ENCODE results near the gene SDC3.

SDC3 gene

GRCh38 chr1:30952098-30952497 is 43.5 kb upstream of the SDC3 start:
- no peak for TF ChIP-seq FOXP2 (optimal IDR thresholded peaks at IDR 0.05; ENCODE audit: borderline replicate concordance, extremely low read depth, extremely low read length, insufficient read depth)
- no peak for TF ChIP-seq TAF1 (IDR thresholded peaks at IDR 0.05; ENCODE audit: borderline replicate concordance, insufficient read depth, low read length)
- TF ChIP-seq, protein P1, sequence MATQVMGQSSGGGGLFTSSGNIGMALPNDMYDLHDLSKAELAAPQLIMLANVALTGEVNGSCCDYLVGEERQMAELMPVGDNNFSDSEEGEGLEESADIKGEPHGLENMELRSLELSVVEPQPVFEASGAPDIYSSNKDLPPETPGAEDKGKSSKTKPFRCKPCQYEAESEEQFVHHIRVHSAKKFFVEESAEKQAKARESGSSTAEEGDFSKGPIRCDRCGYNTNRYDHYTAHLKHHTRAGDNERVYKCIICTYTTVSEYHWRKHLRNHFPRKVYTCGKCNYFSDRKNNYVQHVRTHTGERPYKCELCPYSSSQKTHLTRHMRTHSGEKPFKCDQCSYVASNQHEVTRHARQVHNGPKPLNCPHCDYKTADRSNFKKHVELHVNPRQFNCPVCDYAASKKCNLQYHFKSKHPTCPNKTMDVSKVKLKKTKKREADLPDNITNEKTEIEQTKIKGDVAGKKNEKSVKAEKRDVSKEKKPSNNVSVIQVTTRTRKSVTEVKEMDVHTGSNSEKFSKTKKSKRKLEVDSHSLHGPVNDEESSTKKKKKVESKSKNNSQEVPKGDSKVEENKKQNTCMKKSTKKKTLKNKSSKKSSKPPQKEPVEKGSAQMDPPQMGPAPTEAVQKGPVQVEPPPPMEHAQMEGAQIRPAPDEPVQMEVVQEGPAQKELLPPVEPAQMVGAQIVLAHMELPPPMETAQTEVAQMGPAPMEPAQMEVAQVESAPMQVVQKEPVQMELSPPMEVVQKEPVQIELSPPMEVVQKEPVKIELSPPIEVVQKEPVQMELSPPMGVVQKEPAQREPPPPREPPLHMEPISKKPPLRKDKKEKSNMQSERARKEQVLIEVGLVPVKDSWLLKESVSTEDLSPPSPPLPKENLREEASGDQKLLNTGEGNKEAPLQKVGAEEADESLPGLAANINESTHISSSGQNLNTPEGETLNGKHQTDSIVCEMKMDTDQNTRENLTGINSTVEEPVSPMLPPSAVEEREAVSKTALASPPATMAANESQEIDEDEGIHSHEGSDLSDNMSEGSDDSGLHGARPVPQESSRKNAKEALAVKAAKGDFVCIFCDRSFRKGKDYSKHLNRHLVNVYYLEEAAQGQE (IDR thresholded peaks at IDR 0.05; ENCODE audit: insufficient read depth in 1 of 2, low read depth in 2 of 2, low read length in 2 of 2) = no peak
- TF ChIP-seq POLR2AphosphoS5 (IDR thresholded peaks at IDR 0.05; ENCODE audit: low read depth, low read length) = no peak
- no peak for TF ChIP-seq SIN3A (IDR thresholded peaks at IDR 0.05; ENCODE audit: borderline replicate concordance, insufficient read depth, low read length)

DNA sequence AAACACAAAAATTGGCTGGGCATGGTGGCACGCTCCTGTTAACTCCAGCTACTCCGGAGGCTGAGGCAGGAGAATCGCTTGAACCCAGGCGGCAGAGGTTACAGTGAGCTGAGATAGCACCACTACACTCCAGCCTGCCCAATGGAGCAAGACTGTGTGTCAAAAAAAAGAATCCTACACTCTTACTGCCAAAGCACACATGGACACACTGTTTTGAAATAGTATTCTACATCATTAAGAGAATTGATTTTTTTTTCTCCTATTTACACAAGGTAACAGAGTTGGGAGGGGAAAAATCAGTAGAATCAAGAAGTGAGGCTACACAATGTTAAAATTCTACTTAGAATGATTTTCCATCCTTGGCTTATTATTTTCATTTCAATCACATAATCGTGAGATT is 42.1 kb upstream of the SDC3 start:
- no peak for TF ChIP-seq SIN3A (IDR thresholded peaks at IDR 0.05; ENCODE audit: borderline replicate concordance, insufficient read depth, low read length)
- TF ChIP-seq POLR2AphosphoS5 (IDR thresholded peaks at IDR 0.05; ENCODE audit: low read depth, low read length) = no peak
- no peak for TF ChIP-seq FOXP2 (optimal IDR thresholded peaks at IDR 0.05; ENCODE audit: borderline replicate concordance, extremely low read depth, extremely low read length, insufficient read depth)
- TF ChIP-seq TAF1 (IDR thresholded peaks at IDR 0.05; ENCODE audit: borderline replicate concordance, insufficient read depth, low read length) = no peak
- TF ChIP-seq, protein P1 (IDR thresholded peaks at IDR 0.05; ENCODE audit: insufficient read depth in 1 of 2, low read depth in 2 of 2, low read length in 2 of 2) = no peak

DNA sequence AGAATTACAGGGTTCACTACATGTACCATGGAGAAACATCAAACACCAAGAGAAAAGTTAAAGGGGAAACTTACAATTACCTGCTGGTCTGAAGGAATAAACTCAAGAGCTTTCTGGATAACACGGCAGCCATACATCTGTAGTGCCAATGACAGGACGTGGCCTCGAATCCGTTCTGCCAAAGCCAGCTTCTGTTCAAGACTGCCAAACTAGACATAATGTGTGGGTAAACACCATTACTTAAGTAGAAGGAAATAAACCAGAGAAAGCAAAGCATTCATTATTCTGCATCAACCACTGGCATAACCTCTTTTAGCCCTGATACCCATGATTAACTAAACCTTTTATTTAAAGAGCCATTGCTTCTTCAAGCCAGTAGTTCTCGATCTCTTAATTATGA is 41.5 kb upstream of the SDC3 start:
- TF ChIP-seq FOXP2 (optimal IDR thresholded peaks at IDR 0.05; ENCODE audit: borderline replicate concordance, extremely low read depth, extremely low read length, insufficient read depth) (no peak), SIN3A (IDR thresholded peaks at IDR 0.05; ENCODE audit: borderline replicate concordance, insufficient read depth, low read length) (no peak), POLR2AphosphoS5 (IDR thresholded peaks at IDR 0.05; ENCODE audit: low read depth, low read length) (no peak), TAF1 (IDR thresholded peaks at IDR 0.05; ENCODE audit: borderline replicate concordance, insufficient read depth, low read length) (no peak)
- TF ChIP-seq, protein P1 (IDR thresholded peaks at IDR 0.05; ENCODE audit: insufficient read depth in 1 of 2, low read depth in 2 of 2, low read length in 2 of 2) = no peak

- TF ChIP-seq, protein P1 (IDR thresholded peaks at IDR 0.05; ENCODE audit: insufficient read depth in 1 of 2, low read depth in 2 of 2, low read length in 2 of 2) = no peak
- no peak for TF ChIP-seq POLR2AphosphoS5 (IDR thresholded peaks at IDR 0.05; ENCODE audit: low read depth, low read length)
- no peak for TF ChIP-seq FOXP2 (optimal IDR thresholded peaks at IDR 0.05; ENCODE audit: borderline replicate concordance, extremely low read depth, extremely low read length, insufficient read depth)
- TF ChIP-seq SIN3A (IDR thresholded peaks at IDR 0.05; ENCODE audit: borderline replicate concordance, insufficient read depth, low read length) = no peak
- TF ChIP-seq TAF1 (IDR thresholded peaks at IDR 0.05; ENCODE audit: borderline replicate concordance, insufficient read depth, low read length) = no peak
These were observed 39.7 kb upstream of the SDC3 start for GRCh38 chr1:30948278-30948677.

DNA sequence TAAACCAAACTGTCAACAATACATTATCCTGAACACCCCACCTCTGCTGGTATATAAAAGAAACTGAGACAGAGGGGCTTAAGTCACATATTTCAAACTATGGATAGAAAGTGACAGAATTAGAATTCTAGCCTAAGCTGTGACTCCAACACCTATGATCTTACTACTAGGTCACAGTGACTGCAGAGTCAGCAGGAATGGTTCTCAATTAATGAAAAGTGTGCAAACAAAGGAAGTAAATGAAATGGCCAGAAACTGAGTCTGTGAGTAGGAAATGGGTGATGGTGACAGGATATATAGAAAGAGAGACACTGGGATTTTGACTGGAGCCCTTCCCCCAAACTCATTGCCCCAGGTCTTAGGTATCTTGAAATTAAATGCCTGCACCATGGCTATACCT is 38.7 kb upstream of the SDC3 start:
- TF ChIP-seq FOXP2 (optimal IDR thresholded peaks at IDR 0.05; ENCODE audit: borderline replicate concordance, extremely low read depth, extremely low read length, insufficient read depth) (no peak), TAF1 (IDR thresholded peaks at IDR 0.05; ENCODE audit: borderline replicate concordance, insufficient read depth, low read length) (no peak), POLR2AphosphoS5 (IDR thresholded peaks at IDR 0.05; ENCODE audit: low read depth, low read length) (no peak), SIN3A (IDR thresholded peaks at IDR 0.05; ENCODE audit: borderline replicate concordance, insufficient read depth, low read length) (no peak)
- TF ChIP-seq, protein P1 (IDR thresholded peaks at IDR 0.05; ENCODE audit: insufficient read depth in 1 of 2, low read depth in 2 of 2, low read length in 2 of 2) = no peak

All from PFSK-1 (cell line).